Spleen (tissue), 7 donors: ENCODE measurements around the gene CENPVL1.

Experiments
- CTCF ChIP-seq, 11 experiments: fragments of 200-600 bp in 7 of 11; fragments of 450-650 bp in 4 of 11; sonication (generic) in 4 of 11; IDR thresholded peaks in 8 of 11; conservative IDR thresholded peaks in 3 of 11; 1 replicate in 7 of 11; 2 replicates in 4 of 11; pipeline versions ENCODE4 v1.4.0 to v1.8.0; 2016 to 2021; ENCODE audit warnings: antibody characterized with exemption in 11 of 11, inconsistent platforms in 4 of 11, mild to moderate bottlenecking in 1 of 11
- POLR2AphosphoS5 ChIP-seq, 3 donors: sonication (generic); formaldehyde crosslinking; IDR thresholded peaks; one replicate each; pipeline ENCODE4 v1.5.1; 2017; ENCODE audit warnings: antibody characterized with exemption in 3 of 3
- donor health status: DM: no; HTN: no; CAD: no; lungs with moderate emphysema.
- donor health status: DM: no; HTN: no; CAD: no.
- donor health status: DM: no; HTN: no; CAD: no.

- TF ChIP-seq CTCF (IDR thresholded peaks at IDR 0.05 in 8 of 11, conservative IDR thresholded peaks at IDR 0.05 in 3 of 11) (no peak), POLR2AphosphoS5 (IDR thresholded peaks at IDR 0.05) (no peak)
Observed at GRCh38 chrX:51728202-51728601, 17.9 kb downstream of the CENPVL1 start.
